CD4-positive, alpha-beta memory T cell (primary cell): ENCODE measurements around the gene WNT5A. TPM values are rescaled to one million over a fixed set of nuclear protein-coding genes. Genes with fewer than 3 reads are reported as not detected.

Experiments
- CTCF ChIA-PET: fragments of 350-600 bp; sonication (Branson Sonifier 250); formaldehyde crosslinking; loops from one replicate; lab custom pipeline; 2021; ENCODE audit warnings: inconsistent platforms; ENCODE audit not compliant: partially characterized antibody; lab: Charles Lee
- POLR2A ChIA-PET: fragments of 350-600 bp; sonication (Branson Sonifier 250); formaldehyde crosslinking; loops from one replicate; lab custom pipeline; 2021; ENCODE audit not compliant: partially characterized antibody; lab: Charles Lee
- DNase-seq, 5 donors: peaks; one replicate each; pipeline versions ENCODE4 v3.0.0 to v3.0.0-alpha.2; 2020 to 2022; ENCODE audit warnings: mixed read lengths in 1 of 5
- H3K27ac ChIP-seq: one replicate; pipeline ENCODE4 v1.7.0; 2013; ENCODE audit warnings: low read depth, low read length
- H3K27me3 ChIP-seq: 2 replicates; pipeline ENCODE4 v1.7.0; 2013; ENCODE audit warnings: mild to moderate bottlenecking, low read length, moderate library complexity; ENCODE audit not compliant: insufficient read depth
- H3K36me3 ChIP-seq: 2 replicates; pipeline ENCODE4 v1.7.0; 2013; ENCODE audit warnings: mild to moderate bottlenecking, low read length, moderate library complexity; ENCODE audit not compliant: insufficient read depth
- H3K4me1 ChIP-seq: 2 replicates; pipeline ENCODE4 v1.7.0; 2013; ENCODE audit warnings: mild to moderate bottlenecking, low read length, moderate library complexity; ENCODE audit not compliant: insufficient read depth
- H3K4me3 ChIP-seq, 2 donors: one replicate each; pipeline ENCODE4 v1.7.0; 2013; ENCODE audit warnings: low read length in 2 of 2, mild to moderate bottlenecking in 1 of 2
- H3K9me3 ChIP-seq, 2 donors: one replicate each; pipeline ENCODE4 v1.7.0; 2013; ENCODE audit warnings: low read length in 2 of 2, control low read depth in 1 of 2; ENCODE audit not compliant: control insufficient read depth in 1 of 2
- H3K27ac Mint-ChIP-seq, 7 donors: one replicate each; pipeline ENCODE4 v1.8.0; 2020 to 2021; ENCODE audit warnings: mixed read lengths in 7 of 7, mild to moderate bottlenecking in 6 of 7, inconsistent platforms in 3 of 7, moderate library complexity in 3 of 7
- H3K27me3 Mint-ChIP-seq, 2 donors: one replicate each; pipeline ENCODE4 v1.8.0; 2020 to 2021; ENCODE audit warnings: mixed read lengths in 2 of 2
- H3K36me3 Mint-ChIP-seq, 2 donors: one replicate each; pipeline ENCODE4 v1.8.0; 2020 to 2021; ENCODE audit warnings: mixed read lengths in 2 of 2, inconsistent platforms in 1 of 2, mild to moderate bottlenecking in 1 of 2
- H3K4me1 Mint-ChIP-seq, 4 donors: one replicate each; pipeline ENCODE4 v1.8.0; 2020 to 2021; ENCODE audit warnings: mixed read lengths in 4 of 4, mild to moderate bottlenecking in 1 of 4
- H3K4me3 Mint-ChIP-seq, 8 donors: one replicate each; pipeline ENCODE4 v1.8.0; 2020 to 2021; ENCODE audit warnings: mixed read lengths in 8 of 8, mild to moderate bottlenecking in 7 of 8, moderate library complexity in 6 of 8, inconsistent platforms in 3 of 8
- H3K9me3 Mint-ChIP-seq, 8 donors: one replicate each; pipeline ENCODE4 v1.8.0; 2020 to 2021; ENCODE audit warnings: mixed read lengths in 8 of 8, mild to moderate bottlenecking in 5 of 8, inconsistent platforms in 3 of 8, moderate library complexity in 1 of 8
- intact Hi-C: fragments of 100-400 bp; cut with micrococcal nuclease; formaldehyde crosslinking; loops from one replicate; pipeline ENCODE4 v1.15.1; 2023
- polyA plus RNA-seq, 2 donors: library from polyadenylated mRNA; unstranded; fragments of 300-500 nt; fragmentation: Illumina TruSeq; gene quantifications; one replicate each; pipeline ENCODE4 v1.2.3, GENCODE V29; 2021
- total RNA-seq, 2 experiments: library from RNA; stranded (reverse); gene quantifications; one replicate each; pipeline ENCODE4 v1.2.3, GENCODE V29; 2021

WNT5A gene
- total and polyA plus RNA-seq, 4 experiments from 2014 or later = 0.06 TPM; not detected in 3

DNA sequence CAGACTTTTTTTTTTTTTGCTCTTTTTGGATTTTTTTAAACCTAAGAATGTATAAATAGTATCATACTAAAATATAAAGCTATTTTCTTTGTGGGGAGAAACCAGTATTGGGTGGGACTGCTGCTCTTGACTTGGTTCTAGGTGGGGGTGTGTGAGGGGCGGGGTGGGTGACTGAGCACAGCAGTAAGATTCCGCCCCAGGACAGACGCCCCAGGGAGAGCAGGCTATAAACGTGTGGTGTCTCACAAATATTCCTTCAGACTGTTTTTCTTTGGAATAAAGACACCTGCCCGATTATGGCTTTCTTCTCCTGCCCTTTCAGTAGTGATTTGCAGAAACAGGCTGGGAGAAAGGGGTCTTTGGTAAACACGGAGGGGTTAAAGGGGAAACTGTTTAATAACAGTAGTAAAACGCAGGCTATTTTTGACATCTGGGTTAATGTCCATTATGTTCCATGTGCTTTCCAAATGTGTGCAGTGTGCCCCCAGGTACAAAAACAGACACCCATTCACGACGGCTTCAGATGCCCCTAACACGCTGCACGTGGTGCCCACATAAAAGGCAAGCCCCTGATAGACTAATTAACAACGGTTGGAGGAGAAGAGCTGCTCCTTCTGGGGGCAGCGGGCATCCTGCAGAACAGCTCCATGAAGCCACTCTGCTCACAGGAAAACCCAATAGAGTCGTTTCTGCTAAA, 28.6 kb upstream of the WNT5A start:
- no peak overlapping the region for H3K4me3 Mint-ChIP-seq
- CTCF ChIA-PET = no interaction called here
- no peaks in the 10 kb centered on the region for H3K27me3 Mint-ChIP-seq

DNA sequence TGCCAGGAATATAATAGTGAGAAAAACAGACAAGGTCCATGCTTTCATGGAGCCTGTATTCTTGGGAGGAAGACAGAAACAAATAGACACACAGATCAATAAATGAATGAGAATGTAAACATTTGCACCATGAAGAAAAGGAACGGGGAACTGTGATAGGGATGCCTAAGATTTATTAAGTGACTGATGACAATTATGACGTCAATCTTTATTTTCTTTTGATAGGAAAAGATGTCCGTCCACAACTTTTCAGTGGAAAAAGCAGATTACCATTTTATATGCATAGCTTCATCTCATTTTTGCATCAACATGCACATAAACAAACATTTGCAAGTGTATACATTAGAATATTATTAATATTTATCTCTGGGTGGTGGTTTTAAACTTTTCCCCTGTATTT, 27.9 kb upstream of the WNT5A start:
- Histone ChIP-seq H3K4me3 (no peak overlapping the region), H3K27me3 (no peaks in the 10 kb centered on the region), H3K4me1 (no peaks in the 10 kb centered on the region), H3K36me3 (no peaks in the 10 kb centered on the region), H3K9me3 (no peaks in the 10 kb centered on the region), H3K27ac (no peak overlapping the region)
- Mint-ChIP-seq H3K27me3 (no peaks in the 10 kb centered on the region), H3K9me3 (peaks cover 0 to 4% (median 0%) of the 10 kb centered on the region in 8 donors), H3K27ac (no peak overlapping the region), H3K4me3 (no peak overlapping the region), H3K4me1 (no peaks in the 10 kb centered on the region), H3K36me3 (no peaks in the 10 kb centered on the region)
- ChIA-PET CTCF (no interaction called here), POLR2A (no interaction called here)
- intact Hi-C loops = no loop called here
- DNase-seq = no peak

More for the DNA sequence above, 28.6 kb upstream of the WNT5A start:
- POLR2A ChIA-PET = no interaction called here
- Mint-ChIP-seq H3K27ac (no peak overlapping the region), H3K36me3 (no peaks in the 10 kb centered on the region), H3K9me3 (peaks cover 0 to 4% (median 0%) of the 10 kb centered on the region in 8 donors), H3K4me1 (no peaks in the 10 kb centered on the region)
- Histone ChIP-seq H3K27me3 (no peaks in the 10 kb centered on the region), H3K4me1 (no peaks in the 10 kb centered on the region), H3K27ac (no peak overlapping the region), H3K9me3 (no peaks in the 10 kb centered on the region), H3K36me3 (no peaks in the 10 kb centered on the region), H3K4me3 (no peak overlapping the region)
- no peak for DNase-seq
- intact Hi-C loops = no loop called here

DNA sequence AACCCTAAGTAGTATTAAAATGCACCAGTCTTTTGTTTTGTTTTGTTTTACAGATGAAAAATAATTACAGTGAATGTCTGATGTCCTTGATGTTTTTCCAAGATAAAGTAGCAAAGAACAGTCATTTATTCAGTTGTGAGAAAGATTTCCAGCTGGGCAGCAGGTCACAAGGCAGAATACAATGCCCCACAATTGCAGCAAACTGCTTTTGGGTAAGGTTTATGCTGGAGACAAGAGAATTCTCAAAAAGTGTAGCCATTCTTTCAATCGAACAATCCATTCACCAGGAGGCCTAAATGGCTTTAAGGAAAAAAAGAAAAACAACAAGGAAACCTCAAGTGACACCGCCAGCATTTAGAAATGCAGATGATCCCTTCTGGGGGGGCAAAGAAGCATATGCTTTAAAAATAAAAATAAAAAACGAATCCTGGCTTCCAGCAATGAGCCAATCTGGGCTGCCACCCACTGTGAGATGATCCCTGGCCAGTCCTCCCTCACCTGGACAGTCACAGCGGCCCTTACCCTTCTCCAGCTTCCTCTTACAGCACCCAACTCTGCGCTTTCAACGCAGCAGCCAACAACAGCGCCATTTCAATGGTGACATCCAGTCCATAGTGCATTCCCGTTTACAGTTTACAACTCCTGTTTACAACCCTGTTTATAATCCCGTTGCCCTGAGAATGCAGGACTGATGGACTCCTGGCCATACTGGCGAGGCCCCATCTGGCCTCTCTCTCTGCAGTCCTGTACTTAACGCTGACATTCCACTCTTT, 25.7 kb upstream of the WNT5A start:
- intact Hi-C loops = no loop called here
- Mint-ChIP-seq H3K36me3 (no peaks in the 10 kb centered on the region), H3K9me3 (peaks cover 0 to 4% (median 0%) of the 10 kb centered on the region in 8 donors), H3K4me1 (no peaks in the 10 kb centered on the region), H3K27me3 (no peaks in the 10 kb centered on the region), H3K4me3 (no peak overlapping the region), H3K27ac (no peak overlapping the region)
- H3K9me3 ChIP-seq = no peaks in the 10 kb centered on the region
- POLR2A ChIA-PET = no interaction called here
- DNase-seq = no peak
- no peaks in the 10 kb centered on the region for H3K36me3 ChIP-seq
- H3K4me3 ChIP-seq = no peak overlapping the region
- no peak overlapping the region for H3K27ac ChIP-seq
- no peaks in the 10 kb centered on the region for H3K4me1 ChIP-seq
- no peaks in the 10 kb centered on the region for H3K27me3 ChIP-seq
- CTCF ChIA-PET = no interaction called here

DNA sequence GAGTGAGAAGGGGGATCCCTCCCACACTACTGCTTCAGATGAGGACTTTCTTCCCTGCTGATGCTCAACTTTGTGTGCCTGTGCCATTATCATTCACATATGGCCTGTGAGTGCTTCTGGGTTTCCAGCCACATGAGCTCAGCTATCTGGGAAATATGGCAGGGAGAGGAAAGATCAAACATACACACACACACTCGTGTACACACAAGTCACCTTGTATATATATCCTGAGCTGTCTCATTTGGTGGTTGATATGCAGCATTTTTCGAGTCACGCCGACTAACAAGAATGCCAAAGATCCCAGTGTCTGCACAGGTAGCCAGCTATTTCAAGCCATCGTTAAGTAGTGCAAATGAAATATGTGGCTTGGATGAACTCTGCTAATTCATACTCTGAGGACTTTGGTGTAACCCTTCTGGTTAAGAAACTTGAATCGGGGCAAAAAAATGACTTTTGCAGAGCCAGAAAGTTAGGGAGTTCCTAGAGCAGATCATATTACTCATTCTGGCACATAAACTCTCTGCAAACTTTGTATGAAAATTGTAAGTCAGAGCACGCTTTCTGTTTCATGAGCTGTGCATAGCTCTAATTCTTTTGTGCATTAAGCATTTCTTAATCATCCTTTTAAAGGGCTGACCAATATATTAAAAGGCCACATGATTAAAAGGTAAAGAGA, 24.9 kb upstream of the WNT5A start:
- CTCF ChIA-PET = no interaction called here
- H3K4me1 ChIP-seq = no peaks in the 10 kb centered on the region

DNA sequence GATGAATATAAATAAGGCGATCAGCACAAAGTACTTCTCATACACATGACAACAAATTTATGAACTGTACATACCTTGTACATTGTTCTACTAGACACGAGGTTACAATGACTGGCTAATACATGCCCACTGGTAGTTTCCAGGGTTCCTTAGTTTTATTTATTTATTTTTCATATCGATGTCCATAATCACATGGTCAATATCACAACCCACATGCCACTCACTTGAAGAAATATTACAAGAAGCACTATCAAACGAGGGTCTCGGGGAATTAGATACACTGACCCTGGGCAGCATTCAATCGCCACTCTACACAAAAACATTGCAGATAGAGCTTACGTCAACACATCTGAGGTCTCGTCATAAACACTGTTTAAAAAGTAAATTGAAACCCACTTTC, 21.2 kb upstream of the WNT5A start:
- Histone ChIP-seq H3K27me3 (no peaks in the 10 kb centered on the region), H3K4me1 (no peaks in the 10 kb centered on the region), H3K36me3 (no peaks in the 10 kb centered on the region), H3K9me3 (no peaks in the 10 kb centered on the region), H3K27ac (no peak overlapping the region), H3K4me3 (no peak overlapping the region)
- ChIA-PET CTCF (no interaction called here), POLR2A (no interaction called here)
- Mint-ChIP-seq H3K27me3 (peaks cover 0 to 1% of the 10 kb centered on the region in 2 donors), H3K4me3 (no peak overlapping the region), H3K36me3 (no peaks in the 10 kb centered on the region), H3K4me1 (no peaks in the 10 kb centered on the region), H3K9me3 (peaks cover 0 to 4% (median 0%) of the 10 kb centered on the region in 8 donors), H3K27ac (no peak overlapping the region)
- intact Hi-C loops = no loop called here
- no peak for DNase-seq

More for the DNA sequence above, 24.9 kb upstream of the WNT5A start:
- Histone ChIP-seq H3K36me3 (no peaks in the 10 kb centered on the region), H3K9me3 (no peaks in the 10 kb centered on the region), H3K27ac (no peak overlapping the region), H3K4me3 (no peak overlapping the region), H3K27me3 (no peaks in the 10 kb centered on the region)
- Mint-ChIP-seq H3K9me3 (peaks cover 0 to 4% (median 0%) of the 10 kb centered on the region in 8 donors), H3K27me3 (no peaks in the 10 kb centered on the region), H3K27ac (no peak overlapping the region), H3K36me3 (no peaks in the 10 kb centered on the region), H3K4me1 (no peaks in the 10 kb centered on the region), H3K4me3 (no peak overlapping the region)
- POLR2A ChIA-PET = no interaction called here
- intact Hi-C loops = no loop called here
- DNase-seq = no peak

DNA sequence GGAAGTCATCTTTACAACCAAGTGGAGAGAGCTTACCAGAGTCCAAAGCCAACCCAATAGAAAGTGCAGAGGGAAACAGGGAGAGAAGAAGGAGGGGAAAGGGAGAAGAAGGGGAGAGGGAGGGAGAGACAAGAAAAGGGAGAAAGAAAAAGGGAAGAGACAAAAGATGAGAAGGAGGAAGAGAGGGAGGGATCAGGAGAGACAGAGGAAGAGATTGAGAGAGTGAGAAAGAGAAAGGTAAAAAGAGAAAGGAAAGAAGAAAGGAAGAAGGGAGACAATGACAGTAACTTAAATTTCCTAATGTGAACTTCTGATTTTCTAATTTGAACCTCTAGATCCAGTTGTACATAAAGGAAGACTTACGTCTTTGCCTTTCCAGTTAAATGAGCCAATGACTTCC, 20.7 kb upstream of the WNT5A start:
- Histone ChIP-seq H3K4me3 (no peak overlapping the region), H3K4me1 (no peaks in the 10 kb centered on the region), H3K27ac (no peak overlapping the region), H3K36me3 (no peaks in the 10 kb centered on the region), H3K9me3 (no peaks in the 10 kb centered on the region), H3K27me3 (no peaks in the 10 kb centered on the region)
- Mint-ChIP-seq H3K27ac (no peak overlapping the region), H3K4me1 (no peaks in the 10 kb centered on the region), H3K4me3 (no peak overlapping the region), H3K9me3 (peaks cover 0 to 4% (median 0%) of the 10 kb centered on the region in 8 donors), H3K36me3 (no peaks in the 10 kb centered on the region), H3K27me3 (peaks cover 0 to 1% of the 10 kb centered on the region in 2 donors)
- ChIA-PET POLR2A (no interaction called here), CTCF (no interaction called here)
- no peak for DNase-seq
- intact Hi-C loops = no loop called here

DNA sequence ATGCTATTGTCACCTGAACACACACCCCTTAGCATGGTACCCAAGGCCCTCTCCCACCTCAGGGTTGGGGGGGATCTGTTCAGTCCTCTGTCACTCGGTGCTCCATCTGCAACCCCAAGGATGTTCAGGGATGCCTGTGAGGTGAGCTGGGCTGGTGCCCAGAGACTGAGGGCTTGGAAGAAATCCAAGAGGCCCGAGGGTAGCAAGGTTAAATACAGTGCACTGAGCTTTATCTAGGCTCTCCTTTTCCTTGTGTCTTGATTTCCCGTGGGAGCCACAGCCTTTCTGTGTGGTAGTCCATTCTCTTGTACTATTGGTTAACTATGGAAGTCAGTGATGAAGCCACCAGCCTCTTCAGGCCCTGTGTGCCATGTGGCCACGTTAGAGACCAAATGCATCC, 18.7 kb upstream of the WNT5A start:
- POLR2A ChIA-PET = no interaction called here
- no peaks in the 10 kb centered on the region for H3K36me3 ChIP-seq
- no peak overlapping the region for H3K4me3 ChIP-seq
- Mint-ChIP-seq H3K27me3 (peaks cover 0 to 1% of the 10 kb centered on the region in 2 donors), H3K4me1 (no peaks in the 10 kb centered on the region), H3K4me3 (no peak overlapping the region), H3K27ac (no peak overlapping the region), H3K36me3 (no peaks in the 10 kb centered on the region), H3K9me3 (peaks cover 0 to 4% (median 0%) of the 10 kb centered on the region in 8 donors)
- DNase-seq = no peak
- CTCF ChIA-PET = no interaction called here
- no peaks in the 10 kb centered on the region for H3K4me1 ChIP-seq
- intact Hi-C loops = no loop called here
- no peaks in the 10 kb centered on the region for H3K9me3 ChIP-seq
- H3K27me3 ChIP-seq = no peaks in the 10 kb centered on the region
- H3K27ac ChIP-seq = no peak overlapping the region
